Measurements from ENCODE around the gene ECEL1. TPM values are rescaled to one million over a fixed set of nuclear protein-coding genes. Genes with fewer than 3 reads are reported as not detected.

ECEL1 gene
- polyA plus RNA-seq, 6 donors from 2014 or later = not detected

DNA sequence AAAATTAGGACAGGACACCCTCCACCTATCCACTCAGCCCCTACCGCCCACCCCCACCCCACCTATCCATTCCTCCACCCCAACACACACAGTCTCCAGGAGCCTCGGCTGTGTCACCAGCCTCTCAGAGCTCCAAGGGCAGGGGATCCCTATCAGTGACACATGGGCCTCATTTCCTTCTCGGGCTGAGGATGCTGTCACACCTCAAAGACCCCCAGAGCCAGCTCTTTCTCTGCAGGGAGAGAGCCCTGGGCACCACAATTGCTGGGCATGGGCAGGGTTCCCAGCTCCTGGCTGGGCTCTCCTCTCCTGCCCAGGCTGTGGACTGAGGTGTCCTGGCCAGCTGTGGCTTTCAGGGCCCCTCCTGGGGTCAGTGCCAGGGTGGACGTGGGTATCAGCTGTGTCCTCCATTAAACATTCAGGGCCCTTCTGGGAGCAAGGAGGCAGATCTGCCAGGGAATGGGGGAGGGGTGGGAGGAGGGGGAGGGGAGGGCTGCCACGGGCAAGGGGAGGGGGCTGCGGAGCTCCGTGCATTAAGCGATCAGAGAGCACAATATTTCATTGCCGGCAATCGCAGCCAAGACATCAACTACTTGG lies 14.3 kb upstream of the ECEL1 start:
- Mint-ChIP-seq H3K36me3 (no peaks in the 10 kb centered on the region), H3K4me1 (peaks cover 4 to 14% (median 8%) of the 10 kb centered on the region in 3 donors), H3K27ac (peak overlapping the region in 1 of 6 donors; percentile 86), H3K4me3 (peak overlapping the region in 1 of 8 donors; percentile 12), H3K27me3 (peaks cover 30 to 91% (median 87%) of the 10 kb centered on the region in 3 donors), H3K9me3 (no peaks in the 10 kb centered on the region)
- ATAC-seq (ENCODE audit: low read depth in 2 of 2) (no peak), DNase-seq (no peak)

DNA sequence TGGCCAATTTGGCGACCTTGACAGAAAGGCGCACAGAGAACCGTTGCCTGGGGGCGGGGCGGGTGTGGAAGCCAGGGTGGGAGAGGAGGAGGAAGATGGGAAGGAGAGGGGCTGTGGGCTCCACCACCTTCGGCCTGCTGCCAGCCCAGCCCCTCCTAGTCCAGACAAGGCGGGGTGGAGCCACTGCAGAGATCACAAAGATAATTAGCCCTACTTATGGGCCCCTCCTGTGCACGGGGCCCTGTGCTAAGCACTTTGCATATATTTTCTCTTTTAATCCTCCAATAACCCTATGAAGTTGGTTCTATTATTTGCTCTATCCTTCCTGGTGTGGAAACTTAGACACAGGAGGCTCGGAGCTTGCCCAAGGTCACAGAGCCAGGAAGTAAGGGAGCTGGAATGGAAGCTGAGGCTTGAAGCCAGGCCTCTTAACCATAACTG lies 13.7 kb upstream of the ECEL1 start:
- Mint-ChIP-seq H3K27ac (no peak overlapping the region), H3K9me3 (no peaks in the 10 kb centered on the region), H3K4me1 (peaks cover 4 to 14% (median 8%) of the 10 kb centered on the region in 3 donors), H3K36me3 (no peaks in the 10 kb centered on the region), H3K4me3 (peak overlapping the region in 1 of 8 donors; percentile 12), H3K27me3 (peaks cover 30 to 86% (median 82%) of the 10 kb centered on the region in 3 donors)
- DNase-seq (no peak), ATAC-seq (ENCODE audit: low read depth in 2 of 2) (no peak)

DNA sequence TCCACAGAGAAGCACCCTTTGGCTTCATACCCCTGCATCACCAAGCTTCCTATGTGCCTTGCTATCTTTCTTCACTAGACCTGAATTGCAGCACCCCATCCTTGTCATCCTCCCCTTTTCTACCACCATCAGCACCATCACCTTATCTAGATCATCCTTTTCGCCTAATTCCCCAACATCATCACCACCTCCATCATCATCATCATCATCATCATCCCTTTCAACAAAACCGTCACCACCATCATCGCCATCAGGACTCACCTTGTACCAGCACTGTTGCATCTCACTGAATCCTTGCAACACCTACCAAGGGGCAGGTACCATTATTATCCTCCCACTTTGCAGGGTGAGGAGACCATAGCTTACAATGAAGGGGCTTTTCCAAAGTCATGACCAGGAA lies 10.8 kb upstream of the ECEL1 start:
- ATAC-seq (ENCODE audit: low read depth in 2 of 2) = no peak
- H3K9me3 Mint-ChIP-seq = no peaks in the 10 kb centered on the region
- H3K27me3 Mint-ChIP-seq = peaks cover 13 to 60% (median 57%) of the 10 kb centered on the region in 3 donors
- no peak overlapping the region for H3K4me3 Mint-ChIP-seq
- H3K27ac Mint-ChIP-seq = peak overlapping the region in 2 of 6 donors; percentile 1 to 19
- H3K36me3 Mint-ChIP-seq = no peaks in the 10 kb centered on the region
- H3K4me1 Mint-ChIP-seq = peaks cover 4 to 6% (median 5%) of the 10 kb centered on the region in 3 donors
- no peak for DNase-seq

DNA sequence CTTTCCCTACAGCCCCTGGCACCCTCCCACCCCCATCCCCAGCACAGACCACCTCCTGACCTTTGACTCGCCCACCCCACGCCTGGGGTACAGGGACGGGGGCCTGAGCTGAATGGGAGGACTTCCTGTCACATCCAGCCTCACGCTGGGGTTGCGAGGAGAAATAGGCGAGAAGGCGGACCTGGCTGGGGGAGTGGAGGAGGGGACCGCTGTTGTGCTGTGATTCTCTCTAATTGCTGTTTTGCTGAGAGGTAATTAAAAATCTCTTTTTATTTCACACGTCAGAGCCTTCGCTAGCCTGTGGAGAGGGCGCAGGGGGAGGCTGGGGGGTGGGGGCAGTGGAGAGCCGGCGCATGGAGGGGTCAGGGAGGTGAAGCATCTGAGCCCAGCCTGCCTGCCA lies 9.7 kb upstream of the ECEL1 start:
- Mint-ChIP-seq H3K36me3 (no peaks in the 10 kb centered on the region), H3K4me3 (no peak overlapping the region), H3K27ac (no peak overlapping the region), H3K27me3 (peaks cover 18 to 65% (median 56%) of the 10 kb centered on the region in 3 donors), H3K4me1 (peaks cover 0 to 1% (median 1%) of the 10 kb centered on the region in 3 donors), H3K9me3 (no peaks in the 10 kb centered on the region)
- ATAC-seq (ENCODE audit: low read depth in 2 of 2) = no peak
- no peak for DNase-seq

DNA sequence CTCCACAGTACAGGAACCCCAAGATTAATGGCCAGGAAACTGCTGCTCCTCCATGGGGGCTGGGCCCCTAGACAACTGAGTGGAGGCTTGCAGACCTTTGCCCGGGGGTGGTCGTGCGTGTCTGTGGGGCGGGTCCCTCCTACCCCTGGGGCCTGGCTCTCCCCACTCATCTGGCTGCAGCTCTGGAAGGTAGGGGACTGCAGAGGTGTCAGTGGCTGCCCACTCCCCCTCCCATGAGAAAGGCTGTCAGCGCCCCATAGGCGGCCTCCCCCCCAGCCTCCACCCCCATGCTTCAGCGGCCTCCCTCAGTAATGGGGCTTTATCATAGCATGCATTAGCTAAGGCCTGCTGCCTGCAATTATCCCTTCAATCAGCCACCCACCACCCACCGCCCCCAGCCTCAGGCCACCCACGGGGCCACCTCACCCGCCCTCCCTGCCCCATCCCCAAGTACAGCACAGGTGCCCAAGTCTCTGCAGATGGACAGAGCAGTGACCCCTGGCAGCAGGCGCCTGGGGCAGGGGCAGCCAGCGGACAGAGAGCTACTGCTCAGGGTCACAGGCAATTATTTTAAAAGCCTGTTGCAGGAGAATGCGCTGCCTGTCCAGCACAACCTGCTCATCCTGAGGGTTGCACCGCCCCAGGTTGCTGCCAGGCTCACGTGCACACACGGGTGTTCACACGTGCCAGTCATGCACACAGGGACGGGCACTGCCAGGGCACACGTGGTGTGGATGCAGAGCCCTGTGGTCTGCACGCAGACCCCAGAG lies 9.1 kb upstream of the ECEL1 start:
- DNase-seq (no peak), ATAC-seq (ENCODE audit: low read depth in 2 of 2) (no peak)
- Mint-ChIP-seq H3K9me3 (no peaks in the 10 kb centered on the region), H3K4me1 (no peaks in the 10 kb centered on the region), H3K27me3 (peaks cover 24 to 64% (median 56%) of the 10 kb centered on the region in 3 donors), H3K27ac (no peak overlapping the region), H3K36me3 (no peaks in the 10 kb centered on the region), H3K4me3 (no peak overlapping the region)

DNA sequence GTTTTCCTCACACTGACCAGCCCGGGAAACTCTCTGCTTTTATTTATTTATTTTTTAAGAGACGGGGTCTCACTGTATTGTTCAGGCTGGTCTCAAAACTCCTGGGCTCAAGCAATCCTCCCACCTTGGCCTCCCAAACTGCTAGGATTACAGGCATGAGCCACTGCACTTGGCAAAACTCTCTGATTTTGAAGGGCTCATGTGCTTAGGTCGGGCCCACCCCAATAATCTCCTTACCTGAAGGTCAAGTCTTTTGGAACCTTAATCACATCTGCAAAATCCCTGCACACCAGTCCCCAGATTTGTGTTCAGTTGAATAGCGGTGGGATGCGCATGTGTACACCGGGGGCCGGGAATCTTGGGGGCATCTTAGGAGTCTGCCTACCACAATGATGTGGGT lies 7.7 kb upstream of the ECEL1 start:
- Mint-ChIP-seq H3K27me3 (peaks cover 26 to 64% (median 56%) of the 10 kb centered on the region in 3 donors), H3K4me3 (no peak overlapping the region), H3K9me3 (no peaks in the 10 kb centered on the region), H3K36me3 (no peaks in the 10 kb centered on the region), H3K27ac (no peak overlapping the region), H3K4me1 (no peaks in the 10 kb centered on the region)
- ATAC-seq (ENCODE audit: low read depth in 2 of 2) (no peak), DNase-seq (no peak)

DNA sequence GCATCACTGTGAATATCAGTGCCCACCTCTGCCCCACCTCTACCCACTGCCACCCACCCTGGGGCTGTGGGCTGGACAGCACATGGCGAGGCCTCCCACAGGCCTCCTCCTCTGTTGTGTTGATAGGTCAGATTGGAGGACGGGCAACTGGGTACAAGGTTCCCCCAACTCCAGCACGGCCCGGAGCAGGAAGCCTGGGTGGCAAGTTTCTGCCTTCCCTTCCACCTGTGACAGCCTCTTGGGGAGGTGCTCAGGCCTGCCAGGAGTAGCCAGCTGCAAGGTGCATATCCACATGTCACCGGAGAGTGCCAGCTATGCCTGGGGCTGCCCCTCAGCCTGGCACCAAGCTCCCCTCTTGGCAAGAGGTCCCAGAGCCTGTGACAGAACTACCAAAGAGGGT lies 6.9 kb upstream of the ECEL1 start:
- no peaks in the 10 kb centered on the region for H3K36me3 Mint-ChIP-seq
- H3K4me3 Mint-ChIP-seq = no peak overlapping the region
- no peaks in the 10 kb centered on the region for H3K9me3 Mint-ChIP-seq
- peaks cover 0 to 1% (median 0%) of the 10 kb centered on the region in 3 donors for H3K4me1 Mint-ChIP-seq
- ATAC-seq (ENCODE audit: low read depth in 2 of 2) (no peak), DNase-seq (no peak)
- H3K27ac Mint-ChIP-seq = no peak overlapping the region
- peaks cover 24 to 64% (median 56%) of the 10 kb centered on the region in 3 donors for H3K27me3 Mint-ChIP-seq

DNA sequence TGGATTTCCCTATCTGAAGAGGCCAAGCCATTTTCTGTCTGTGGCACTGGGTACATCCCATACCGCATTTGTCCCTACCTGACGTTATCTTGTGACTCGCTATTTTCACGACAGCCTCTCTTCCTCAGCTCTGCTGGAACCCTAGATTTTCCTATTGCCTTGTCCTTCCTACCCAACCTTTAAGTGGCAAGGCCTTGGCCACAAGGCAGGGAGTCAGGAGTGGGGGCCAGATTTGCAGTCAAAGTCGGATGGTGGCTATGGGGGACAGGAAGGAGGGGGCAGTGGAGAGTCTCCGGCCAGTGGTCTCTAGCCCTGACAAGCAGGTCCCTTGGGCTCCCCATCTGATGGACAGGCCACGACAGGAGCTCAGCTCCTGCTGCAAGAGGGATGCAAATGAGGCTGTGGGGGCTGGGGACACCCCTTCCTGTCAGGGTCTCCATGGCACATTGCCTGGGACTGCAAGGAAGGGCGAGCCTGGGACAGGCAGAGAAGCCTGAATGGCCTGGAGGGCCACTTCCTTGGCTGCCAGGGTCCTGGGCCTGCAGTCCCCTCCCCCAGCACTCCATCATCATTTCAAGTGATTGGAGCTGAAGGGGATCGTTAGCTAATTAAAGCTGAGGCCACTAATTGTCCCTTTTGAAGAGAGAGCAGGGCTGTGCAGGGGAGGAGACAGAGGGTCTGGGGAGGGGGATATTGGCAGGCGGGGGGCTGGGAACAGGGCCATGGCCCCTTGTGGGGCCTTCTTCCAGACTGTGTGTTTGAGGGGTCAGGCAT lies 6.3 kb upstream of the ECEL1 start:
- ATAC-seq (ENCODE audit: low read depth in 2 of 2) = no peak
- Mint-ChIP-seq H3K36me3 (no peaks in the 10 kb centered on the region), H3K27ac (peak overlapping the region in 1 of 6 donors; percentile 82), H3K4me3 (peak overlapping the region in 1 of 8 donors; percentile 29), H3K9me3 (no peaks in the 10 kb centered on the region), H3K27me3 (peaks cover 31 to 65% (median 58%) of the 10 kb centered on the region in 3 donors), H3K4me1 (peaks cover 0 to 4% (median 0%) of the 10 kb centered on the region in 3 donors)
- DNase-seq = no peak

DNA sequence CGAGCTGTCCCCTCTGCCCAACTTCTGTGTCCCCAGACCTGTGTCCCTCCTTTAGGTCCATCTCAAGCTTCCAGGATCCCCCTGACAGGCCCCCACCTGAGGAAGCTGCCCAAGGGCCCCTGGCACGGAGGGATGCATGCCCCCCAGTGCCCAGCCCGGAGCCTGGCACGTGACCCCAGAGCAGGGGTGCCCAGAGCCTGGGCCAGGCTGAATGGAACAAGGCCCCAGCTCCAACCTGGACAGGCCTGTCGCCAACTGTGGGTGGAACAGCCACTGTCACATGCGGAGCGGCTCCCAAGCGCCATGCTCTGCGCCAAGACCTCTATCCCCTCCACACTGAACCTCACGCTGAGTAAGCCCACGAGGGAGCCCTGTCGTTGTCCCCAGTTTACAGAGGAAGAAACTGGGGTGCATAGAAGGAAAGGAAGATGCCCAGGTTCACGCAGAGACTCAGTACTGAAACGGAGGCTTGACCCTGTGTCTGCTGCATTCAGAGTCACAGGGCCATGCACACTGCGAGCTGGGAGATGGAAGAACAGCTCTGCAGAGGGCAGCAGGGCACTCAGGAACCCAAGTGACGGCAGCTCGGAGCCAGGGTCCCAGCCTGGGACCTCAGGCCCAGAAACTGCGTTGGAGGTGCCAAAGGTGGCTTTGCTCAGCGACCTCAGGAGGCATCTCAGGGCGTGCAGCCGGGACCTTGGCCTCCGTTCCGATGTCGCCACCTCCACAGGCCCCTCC lies 5.5 kb upstream of the ECEL1 start:
- no peak overlapping the region for H3K4me3 Mint-ChIP-seq
- H3K9me3 Mint-ChIP-seq = no peaks in the 10 kb centered on the region
- peaks cover 33 to 66% (median 57%) of the 10 kb centered on the region in 3 donors for H3K27me3 Mint-ChIP-seq
- H3K36me3 Mint-ChIP-seq = no peaks in the 10 kb centered on the region
- no peak for ATAC-seq (ENCODE audit: low read depth in 2 of 2)
- H3K27ac Mint-ChIP-seq = no peak overlapping the region
- no peak for DNase-seq
- peaks cover 0 to 7% (median 0%) of the 10 kb centered on the region in 3 donors for H3K4me1 Mint-ChIP-seq

DNA sequence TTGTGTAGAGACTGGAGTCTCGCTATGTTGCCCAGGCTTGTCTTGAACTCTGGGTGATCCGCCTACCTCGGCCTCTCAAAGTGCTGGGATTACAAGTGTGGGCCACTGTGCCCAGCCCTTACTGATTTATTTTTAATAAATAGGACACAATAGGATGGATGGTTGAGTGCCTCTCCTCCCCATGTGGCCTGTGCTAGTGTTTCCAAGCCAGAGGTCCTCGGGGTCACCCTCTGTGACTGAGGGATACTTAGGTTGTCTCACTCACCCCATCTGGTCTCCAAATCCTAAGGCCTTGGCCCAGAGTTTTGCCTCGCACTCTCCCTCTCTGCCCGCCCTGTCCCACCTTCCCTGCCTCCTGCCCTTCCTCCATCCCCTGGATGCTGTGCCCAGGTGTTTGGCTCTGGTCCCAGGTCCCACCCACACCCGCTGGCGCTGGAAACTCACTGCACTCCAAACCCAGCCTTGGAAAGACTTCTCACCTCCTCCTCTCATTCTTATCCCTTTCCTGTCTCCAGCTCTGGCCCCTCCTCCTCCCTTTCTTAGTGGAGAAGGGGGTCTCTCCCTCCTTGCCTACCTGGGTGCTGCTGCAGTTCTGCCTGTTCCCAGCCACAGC lies 4.7 kb upstream of the ECEL1 start:
- DNase-seq (no peak), ATAC-seq (ENCODE audit: low read depth in 2 of 2) (no peak)
- Mint-ChIP-seq H3K36me3 (no peaks in the 10 kb centered on the region), H3K9me3 (no peaks in the 10 kb centered on the region), H3K4me1 (peaks cover 0 to 7% (median 0%) of the 10 kb centered on the region in 3 donors), H3K4me3 (no peak overlapping the region), H3K27ac (no peak overlapping the region), H3K27me3 (peaks cover 35 to 67% (median 52%) of the 10 kb centered on the region in 3 donors)

DNA sequence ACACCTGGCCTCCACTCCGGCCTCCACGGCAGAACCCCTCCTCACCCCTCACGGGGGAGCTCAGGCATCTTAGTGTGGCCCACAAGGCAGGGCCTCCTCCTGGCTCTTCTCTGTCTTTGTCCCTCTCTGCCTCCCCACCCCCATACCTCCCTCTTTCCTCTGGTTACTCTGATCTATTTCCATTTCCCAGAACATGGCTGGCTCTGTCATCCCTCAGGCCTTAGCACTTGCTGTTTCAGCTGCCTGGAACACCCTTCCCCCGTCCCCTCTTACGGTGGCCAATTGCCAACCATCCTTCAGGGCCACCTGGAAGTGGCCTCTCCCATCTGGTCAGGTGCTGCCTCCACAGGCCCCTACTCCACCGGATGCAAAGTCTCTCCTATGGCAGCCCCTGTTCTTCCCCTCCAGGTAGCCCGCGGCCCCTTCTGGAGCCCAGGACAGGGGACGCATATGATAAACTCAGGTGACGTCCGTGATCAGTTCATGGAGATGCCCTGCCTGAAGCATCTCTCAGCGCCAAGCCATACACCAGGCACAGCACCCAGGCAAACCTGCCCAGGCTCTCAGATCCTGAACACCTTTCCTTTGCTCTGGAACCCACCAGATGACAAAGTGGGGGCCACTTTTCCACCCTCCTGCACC lies 3.6 kb upstream of the ECEL1 start:
- ATAC-seq (ENCODE audit: low read depth in 2 of 2) (no peak), DNase-seq (no peak)
- H3K27me3 Mint-ChIP-seq = peaks cover 35 to 64% (median 48%) of the 10 kb centered on the region in 3 donors
- peak overlapping the region in 1 of 8 donors; percentile 20 for H3K4me3 Mint-ChIP-seq
- peaks cover 0 to 7% (median 0%) of the 10 kb centered on the region in 3 donors for H3K4me1 Mint-ChIP-seq
- H3K9me3 Mint-ChIP-seq = no peaks in the 10 kb centered on the region
- H3K27ac Mint-ChIP-seq = peak overlapping the region in 1 of 6 donors; percentile 74
- H3K36me3 Mint-ChIP-seq = no peaks in the 10 kb centered on the region
